SK-N-MC (cell line): ENCODE data around the gene PTPRM.

ENCODE experiments used
- EZH2 ChIP-seq: fragments of 200-600 bp; sonication (generic); IDR thresholded peaks from one replicate; pipeline ENCODE4 v1.6.1; 2017; ENCODE audit warnings: antibody characterized with exemption
- POLR2AphosphoS5 ChIP-seq: IDR thresholded peaks from 2 replicates; pipeline ENCODE4 v1.6.1; 2012; ENCODE audit warnings: mild to moderate bottlenecking, low read depth, low read length, borderline replicate concordance

DNA sequence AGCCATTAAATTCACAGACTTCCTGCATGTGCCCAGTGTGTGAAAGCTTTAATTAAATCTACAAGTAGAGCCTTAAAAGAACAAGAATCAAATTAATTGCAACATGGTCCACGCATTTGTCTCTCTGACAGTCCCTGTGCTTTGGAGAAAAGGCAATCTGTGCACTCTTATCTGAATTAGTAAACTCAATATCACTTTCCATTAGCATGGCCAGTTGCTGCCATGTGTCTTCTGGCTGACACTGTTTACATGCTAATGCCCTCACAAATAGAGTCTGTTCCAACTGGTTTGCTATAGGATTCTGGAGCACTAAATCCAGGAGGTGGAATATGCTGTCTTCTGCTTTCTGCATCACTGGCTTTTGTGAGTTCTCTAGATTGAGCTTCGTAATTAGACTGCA lies 607.7 kb downstream of the PTPRM start:
- TF ChIP-seq EZH2 (no peak), POLR2AphosphoS5 (no peak)
